Stimulated activated CD4-positive, alpha-beta T cell treated with anti-CD3 and anti-CD28 coated beads, TNF-alpha, amount 100 ng/mL, for 1 hour (primary cell): ENCODE measurements around the gene FAM25C.
"Not testable (repeated sequence)": the region's sequence is repeated elsewhere in the genome, so short reads cannot be mapped to it uniquely, and the experiment has no call there.

Experiments used
- DNase-seq, 3 donors: peaks; one replicate each; pipeline ENCODE4 v3.0.0-alpha.2; 2020; ENCODE audit warnings: low read depth in 3 of 3, low spot score in 1 of 3

The FAM25C gene

DNA sequence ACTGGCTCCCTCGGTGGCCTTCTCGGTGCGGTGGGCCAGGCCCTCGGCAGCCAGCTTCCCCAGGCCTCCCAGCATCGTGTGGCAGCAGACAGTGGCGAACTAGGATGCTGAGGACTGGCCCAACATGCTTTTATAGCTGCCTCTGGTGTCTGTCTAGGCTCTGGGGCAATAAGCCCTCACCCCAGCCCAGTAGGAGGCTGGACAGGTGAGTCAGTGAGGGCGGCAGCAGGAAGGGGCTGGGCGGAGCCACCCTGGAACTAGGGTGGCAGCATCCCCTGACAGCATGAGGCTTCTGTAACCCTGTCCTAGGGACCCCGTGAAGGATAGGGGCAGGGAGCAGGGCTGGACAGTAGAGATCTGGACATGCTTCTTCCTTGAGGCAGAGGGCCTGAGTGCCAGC lies at the start of gene FAM25C:
TSS of gene FAM25C (minus strand) at position 101 of the 400 bp plus-strand sequence. CDS start at position 75, 26 bp downstream.
- DNase-seq, result not testable (repeated sequence)

DNA sequence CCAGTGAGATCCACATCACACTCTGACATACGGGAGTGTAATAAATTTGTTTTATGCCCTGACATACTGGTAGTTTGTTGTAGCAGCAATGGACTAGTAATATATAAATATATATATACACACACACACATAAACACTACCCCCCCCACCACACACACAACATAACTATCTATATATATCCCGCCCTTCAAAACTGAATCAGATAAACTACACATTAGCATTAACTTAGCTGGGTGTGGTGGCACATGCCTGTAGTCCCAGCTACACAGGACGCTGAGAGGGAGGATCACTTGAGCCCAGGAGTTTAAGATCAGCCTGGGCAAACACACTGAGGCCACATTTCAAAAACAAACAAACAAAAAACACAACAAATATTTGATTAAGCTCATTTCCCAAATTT lies 45.0 kb upstream of the FAM25C start:
- DNase-seq, result not testable (repeated sequence)

DNA sequence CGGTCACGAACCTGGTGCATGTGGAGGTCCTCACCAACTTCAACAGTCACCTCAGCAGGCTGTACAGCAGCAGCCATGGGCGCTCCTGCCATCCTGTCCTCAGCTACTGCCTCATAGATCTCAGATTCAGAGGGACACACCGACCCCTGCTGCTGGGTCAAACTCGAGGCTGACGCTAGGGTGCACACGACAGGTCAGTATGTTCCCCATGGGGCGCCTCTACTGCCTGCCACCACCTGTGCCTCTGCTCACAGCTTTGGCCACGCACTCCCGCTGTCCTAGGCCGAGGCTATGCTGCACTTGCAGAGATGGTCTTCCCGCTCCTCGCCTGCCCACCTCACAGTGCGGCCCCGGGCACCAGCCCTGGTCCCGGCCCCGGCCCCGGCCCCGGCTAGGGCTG lies 31.8 kb upstream of the FAM25C start:
- DNase-seq, result not testable (repeated sequence)

DNA sequence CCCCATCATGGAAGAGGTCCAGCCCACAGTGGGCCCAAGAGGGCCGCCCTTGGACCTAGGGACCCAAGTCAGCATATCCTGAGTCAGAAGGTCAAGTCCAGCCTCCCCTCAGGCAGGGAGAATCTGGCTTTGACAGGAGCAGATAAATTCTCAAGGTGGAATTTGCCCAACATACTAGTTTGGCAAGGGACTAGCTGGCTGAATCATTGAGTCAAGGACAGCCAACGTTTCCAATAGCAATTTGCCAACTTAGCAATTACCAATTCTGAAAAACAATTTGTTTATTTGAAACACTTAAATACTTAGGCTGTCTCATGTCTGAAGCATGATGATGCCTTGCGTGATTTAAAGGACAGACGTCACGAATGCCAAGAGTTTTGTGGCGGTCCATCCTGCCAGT lies 2.7 kb upstream of the FAM25C start:
- not testable (repeated sequence) for DNase-seq

DNA sequence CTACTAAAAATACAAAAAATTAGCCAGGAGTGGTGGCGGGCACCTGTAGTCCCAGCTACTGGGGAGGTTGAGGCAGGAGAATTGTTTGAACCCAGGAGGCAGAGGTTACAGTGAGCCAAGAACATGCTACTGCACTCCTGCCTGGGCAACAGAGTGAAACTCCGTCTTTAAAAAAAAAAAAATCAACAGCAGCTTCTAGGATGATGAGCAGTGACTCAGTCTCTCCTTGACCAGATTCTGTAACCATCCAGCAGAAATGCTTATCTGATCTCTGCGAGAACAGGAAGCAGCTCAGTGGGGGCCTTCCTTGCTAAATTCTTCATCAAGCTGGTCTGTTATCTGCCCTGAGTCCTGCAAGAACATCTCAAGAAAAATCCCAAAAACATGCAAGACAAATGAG lies 5.5 kb downstream of the FAM25C start:
- DNase-seq, result not testable (repeated sequence)

DNA sequence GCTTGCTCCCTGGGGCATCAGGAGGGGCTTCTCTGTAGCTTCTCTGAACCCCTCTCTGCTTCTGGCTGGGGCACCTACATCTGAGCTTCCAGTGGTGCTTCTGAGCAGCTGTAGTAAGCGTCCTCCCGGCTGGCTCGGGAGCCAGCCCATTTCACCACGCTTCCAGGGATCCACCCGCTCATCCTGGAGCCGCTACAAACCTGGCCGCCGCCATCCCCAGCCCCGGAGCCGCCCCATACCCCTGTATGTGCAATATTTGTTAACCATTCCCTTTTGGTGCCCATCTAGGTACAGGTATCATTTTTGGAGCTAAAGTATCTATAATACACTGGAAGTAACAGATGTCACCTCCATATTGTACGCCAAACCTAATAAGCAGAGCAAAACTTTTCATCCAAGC lies 7.0 kb downstream of the FAM25C start:
- DNase-seq, result not testable (repeated sequence)

DNA sequence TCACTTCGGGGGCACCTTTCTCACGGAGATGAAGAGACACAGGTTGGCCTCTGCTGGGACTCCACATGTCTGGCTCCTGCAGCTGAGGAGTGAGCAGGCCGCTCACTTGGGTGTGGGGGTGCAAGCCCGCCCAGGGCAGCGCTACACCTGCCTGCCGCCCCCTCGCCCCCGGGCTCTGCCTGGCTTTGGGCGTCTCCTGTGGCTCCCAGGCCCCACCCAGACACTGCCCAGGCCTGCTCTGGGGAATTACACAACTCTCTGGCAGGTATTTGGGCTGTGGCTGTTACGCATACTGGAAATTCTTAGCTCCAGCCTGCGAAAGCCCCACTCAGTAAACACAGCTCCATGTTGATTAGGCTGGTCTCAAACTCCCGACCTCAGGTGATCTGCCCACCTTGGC lies 7.9 kb downstream of the FAM25C start:
- not testable (repeated sequence) for DNase-seq

DNA sequence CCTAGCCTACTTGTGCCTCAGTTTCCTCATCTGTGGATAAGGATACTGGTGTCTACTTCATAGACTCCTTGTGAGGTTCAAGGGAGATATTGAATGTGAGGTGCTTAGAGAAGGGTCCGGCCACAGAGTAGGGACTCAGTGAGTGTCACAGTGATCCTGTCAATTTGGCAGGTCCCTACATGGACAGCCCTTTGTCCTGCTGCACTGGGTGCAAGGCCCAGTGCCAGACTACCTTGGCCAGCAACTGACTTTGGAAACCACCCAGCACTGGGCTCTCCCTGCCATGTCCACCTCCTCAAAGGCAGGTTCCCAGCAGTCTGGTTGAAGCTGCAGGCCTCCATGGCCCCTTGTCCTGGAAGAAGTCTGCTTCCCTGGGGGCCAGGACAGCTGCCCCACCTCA lies 9.5 kb downstream of the FAM25C start:
- not testable (repeated sequence) for DNase-seq

DNA sequence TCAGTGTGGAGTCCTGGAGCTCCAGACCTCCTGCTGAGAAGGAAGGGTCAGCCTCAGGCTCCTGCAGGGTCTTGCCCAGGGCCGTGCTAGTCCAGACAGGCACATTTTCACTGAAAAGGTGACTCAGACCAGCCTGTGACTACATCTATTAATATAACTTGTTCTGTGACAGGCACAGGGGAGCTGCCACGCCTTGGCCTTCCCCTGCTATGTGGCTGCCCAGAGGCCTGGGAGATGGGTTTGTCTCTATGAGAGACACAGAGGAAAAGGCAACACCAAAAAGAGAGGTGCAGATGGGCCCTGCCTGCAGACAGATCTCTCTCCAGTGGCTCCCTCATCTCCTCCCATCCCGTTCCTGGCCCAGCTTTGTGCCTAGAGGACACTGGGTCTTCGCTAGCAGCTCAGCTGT lies 10.0 kb downstream of the FAM25C start:
- DNase-seq, result not testable (repeated sequence)

DNA sequence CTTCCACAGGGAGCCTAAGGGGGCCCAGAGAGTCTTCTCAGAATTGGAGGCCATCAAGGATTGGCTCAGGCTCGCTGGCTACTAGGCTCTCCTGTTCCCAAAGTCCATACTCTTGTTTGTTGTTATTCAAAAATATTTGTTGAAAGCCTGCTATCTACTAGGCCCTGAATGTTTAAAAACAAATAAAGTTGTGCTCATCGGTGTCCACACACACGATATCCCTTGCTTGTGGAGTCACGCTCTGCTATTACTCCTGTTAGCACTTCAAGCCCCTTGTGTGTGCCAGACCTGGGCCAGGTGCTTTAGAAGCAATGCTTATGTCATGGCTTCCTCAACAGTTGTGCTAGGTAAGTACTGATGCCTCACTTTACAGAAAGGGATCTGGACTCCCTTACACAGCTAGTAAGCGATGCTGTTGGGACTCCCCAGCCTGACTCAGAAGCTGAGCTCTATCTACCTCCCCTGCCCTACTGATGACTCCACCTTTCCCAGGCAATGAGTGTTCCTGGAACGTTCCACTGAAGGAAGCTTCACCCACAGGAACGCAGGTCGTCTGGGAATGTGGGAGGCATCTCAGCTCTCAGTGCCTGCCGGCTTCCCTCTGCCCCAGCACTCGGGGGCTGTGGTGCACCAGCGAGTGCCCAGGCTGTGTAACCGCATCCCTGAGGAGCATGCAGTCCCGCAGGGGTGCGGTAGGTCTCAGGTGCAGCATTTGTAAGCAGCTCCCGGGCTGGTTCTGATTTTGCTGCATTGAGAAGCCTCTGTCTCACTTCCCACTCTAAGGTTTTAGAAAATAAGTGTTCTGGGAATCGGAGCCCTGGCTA lies 10.7 kb downstream of the FAM25C start:
- not testable (repeated sequence) for DNase-seq

DNA sequence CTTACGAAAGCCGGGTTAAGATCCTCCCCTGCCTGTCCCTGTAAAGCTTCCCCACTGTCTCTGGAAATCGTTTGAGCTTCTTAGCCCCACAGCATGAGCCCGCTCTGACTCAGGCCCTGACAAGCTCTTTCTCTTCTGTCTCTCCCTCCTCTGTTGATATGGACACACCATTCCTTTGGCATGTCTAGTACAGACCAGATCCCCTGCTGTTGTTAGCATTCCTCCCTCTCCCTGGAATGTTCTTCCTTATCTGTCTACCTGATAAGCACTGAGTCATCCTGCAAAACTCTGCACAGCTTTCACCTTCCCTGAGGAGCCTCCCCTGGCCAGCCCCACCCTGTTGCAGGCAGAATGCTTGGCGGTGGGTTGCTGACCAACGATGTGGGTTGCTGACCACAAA lies 11.6 kb downstream of the FAM25C start:
- not testable (repeated sequence) for DNase-seq

DNA sequence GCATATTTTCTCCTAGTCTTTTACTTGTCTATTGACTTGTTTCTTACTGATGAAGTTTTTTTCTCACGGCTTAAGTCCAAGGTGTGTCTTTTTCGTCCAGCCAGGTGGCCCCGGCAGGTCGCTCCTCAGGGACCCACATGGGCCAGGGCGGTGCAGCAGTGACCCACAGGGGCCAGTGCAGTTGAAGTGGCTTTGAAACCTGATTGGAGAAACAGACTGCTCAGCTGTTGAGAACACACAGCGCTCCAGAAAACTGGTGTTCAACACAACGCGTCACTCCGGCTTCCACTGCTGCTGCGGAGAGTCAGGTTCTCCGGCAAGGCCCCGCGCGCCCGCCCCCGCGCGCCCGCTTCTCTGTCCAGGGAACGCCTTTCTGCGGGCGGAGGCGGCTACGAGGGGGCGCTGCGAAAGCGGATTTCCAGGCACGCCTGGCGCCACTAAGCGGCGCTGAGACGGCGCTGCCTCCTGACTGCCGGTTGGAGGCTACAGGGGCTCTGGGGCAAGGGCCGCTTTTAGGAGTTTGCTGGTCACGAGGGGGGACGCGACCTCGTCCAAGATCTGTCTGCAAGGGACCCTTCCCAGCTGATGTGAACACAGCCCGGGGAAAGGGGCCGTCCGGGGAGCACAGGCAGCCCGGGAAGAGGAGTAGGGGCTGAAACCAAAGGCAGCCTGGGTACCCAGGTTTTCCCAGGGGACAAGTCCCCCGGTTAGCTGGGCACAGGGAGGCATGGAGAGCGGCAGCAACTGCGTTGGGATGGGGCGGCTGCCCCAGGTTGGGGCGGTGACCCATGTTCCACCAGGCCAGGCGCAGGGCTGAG lies 13.0 kb downstream of the FAM25C start:
- DNase-seq, result not testable (repeated sequence)

DNA sequence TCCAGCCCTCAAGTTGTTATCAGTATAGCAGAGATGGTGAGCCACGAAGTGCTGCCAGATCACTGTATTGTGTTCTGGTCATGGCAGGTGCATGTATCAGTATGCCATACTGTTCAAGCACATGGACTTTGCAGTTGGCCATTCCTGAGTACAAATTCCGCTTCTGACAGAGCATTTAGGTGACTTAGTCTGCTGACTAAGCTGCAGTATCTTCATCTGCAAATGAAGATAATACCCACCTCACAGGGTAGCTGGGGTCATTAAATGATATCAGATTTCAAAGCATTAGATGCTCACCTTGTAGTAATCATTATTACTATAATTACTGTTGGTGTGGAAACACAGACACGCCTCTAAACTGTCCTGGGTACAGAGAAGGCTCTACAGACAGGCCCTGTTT lies 24.2 kb downstream of the FAM25C start:
- DNase-seq, result not testable (repeated sequence)

DNA sequence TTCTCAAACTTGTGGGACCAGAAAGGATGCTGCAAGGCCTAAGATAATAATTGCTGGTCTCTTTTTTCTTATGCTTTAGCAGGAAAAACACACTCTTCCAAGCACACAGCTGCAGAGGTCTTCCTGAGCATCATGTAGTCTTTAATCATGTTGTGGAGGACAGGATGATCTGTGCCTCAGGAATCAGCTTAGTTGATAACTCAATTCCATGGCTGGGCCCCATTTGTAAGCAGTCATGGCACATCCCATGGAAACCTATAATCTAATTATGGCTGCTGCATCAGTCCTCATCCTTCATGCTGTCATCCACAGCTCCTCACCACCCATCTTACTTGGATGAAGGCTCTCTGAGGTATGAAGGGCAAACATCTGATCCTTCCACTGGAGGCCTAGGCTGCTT lies 26.5 kb downstream of the FAM25C start:
- not testable (repeated sequence) for DNase-seq

DNA sequence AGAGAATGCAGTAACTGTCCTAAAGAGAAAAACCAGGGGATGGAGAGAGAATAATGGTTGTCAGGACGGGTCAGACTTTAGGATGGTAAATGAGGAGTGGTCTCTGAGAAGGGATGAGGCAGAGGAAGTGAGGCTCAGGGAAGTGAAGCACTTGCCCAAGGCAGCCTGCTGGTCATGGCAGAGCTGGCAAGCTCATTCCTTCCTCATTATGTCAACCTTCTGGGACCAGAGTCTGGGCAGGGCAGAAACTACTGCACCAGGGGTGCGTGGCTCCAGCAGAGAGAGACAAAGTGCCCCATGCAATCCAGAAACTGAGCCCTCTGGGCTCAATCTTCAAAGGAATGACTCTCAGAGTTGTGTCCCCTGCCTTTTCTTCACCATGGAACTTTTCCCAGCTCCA lies 27.5 kb downstream of the FAM25C start:
- not testable (repeated sequence) for DNase-seq

DNA sequence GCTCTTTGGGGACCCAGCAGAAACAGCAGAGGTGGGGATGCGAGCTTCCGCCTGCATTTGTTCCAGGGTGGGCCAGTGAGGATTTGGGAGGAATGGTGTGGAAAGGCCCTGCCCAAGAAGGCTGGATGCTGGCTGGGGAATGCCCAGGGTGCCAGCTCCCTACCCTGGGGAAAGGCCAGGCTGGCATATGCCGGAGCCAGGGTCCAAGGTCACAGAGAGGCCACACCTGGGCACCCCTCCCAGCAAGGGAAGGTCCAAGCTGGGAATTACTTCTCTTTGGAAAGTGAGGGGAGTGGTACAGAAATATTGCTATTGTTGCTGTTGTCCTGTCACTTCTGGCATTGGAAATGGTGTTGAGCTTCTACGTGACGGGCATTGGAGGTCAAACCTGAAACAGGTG lies 28.0 kb downstream of the FAM25C start:
- not testable (repeated sequence) for DNase-seq

DNA sequence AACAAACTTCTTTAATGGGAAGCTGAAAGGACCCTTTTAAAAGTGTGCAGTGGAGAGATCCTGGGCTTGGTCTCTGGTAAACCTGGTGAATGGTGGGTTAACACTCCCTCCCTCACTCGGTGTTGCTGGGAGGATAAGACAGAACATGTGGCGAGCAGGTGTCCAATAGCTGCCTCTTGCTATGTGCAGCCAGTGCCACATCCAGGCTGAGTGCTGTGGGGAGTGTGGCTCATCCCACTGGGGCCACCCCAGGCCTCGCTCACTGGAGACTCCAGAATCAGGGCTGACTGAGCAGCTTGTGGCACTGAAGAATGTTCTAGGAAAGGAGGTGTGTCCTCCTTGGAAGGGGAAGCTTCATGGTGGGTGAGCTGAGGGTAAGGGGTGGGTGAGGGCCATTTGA lies 29.5 kb downstream of the FAM25C start:
- not testable (repeated sequence) for DNase-seq

DNA sequence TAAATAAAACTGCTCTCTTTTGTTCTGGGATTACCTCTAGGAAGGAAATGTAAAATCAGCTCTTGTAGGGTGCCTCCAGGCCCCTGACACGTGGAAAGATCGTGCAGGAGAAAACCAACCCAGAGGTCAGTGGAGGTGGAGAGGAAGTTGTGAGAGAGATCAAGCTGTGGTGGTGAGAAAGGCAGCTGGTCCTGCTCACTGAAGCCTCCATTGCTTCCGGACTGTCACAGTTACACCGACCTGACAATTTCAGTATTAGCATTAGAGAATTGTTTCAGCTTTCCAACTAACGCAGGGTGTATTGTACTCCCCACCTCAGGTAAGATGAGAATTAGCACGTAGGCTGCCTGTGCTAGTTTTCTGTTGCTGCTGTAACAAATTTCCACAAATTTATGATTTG lies 30.6 kb downstream of the FAM25C start:
- DNase-seq, result not testable (repeated sequence)

DNA sequence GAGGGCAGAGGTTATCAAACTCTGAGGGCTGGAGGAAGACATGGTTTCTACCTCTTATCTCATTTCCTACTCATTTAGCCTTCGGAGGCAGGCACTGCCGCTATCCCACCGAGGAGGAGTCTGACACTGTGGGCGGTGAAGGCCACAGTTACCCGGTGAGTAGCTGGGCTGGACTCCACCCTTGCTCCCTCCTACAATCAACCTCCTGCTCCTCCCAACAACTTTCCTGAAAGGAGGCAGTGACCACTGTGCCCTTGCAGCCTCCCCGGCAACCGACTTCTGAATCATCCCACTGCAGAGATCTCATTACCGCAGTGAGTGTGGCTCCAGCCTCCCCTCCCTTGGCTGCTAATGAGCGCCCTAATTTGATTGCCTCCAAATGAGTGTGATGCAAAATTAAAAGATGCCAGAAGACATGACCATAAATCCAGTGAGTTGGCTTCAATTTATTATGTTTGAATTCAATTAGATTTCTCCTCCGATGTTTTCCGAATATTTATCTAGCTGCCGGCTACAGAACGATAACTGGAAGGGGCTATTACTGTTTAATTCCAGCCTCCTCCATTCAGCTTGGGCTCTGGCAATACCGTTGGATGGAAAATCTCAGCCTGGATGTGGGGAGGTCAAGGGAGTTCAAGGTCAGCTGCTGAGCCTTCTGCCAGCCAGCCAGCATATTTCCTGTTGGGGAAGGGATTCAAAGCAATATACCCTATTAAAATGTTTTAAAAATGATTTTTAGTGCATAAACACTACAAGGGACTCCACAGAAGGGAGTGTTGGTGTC lies 35.1 kb downstream of the FAM25C start:
- DNase-seq, result not testable (repeated sequence)

DNA sequence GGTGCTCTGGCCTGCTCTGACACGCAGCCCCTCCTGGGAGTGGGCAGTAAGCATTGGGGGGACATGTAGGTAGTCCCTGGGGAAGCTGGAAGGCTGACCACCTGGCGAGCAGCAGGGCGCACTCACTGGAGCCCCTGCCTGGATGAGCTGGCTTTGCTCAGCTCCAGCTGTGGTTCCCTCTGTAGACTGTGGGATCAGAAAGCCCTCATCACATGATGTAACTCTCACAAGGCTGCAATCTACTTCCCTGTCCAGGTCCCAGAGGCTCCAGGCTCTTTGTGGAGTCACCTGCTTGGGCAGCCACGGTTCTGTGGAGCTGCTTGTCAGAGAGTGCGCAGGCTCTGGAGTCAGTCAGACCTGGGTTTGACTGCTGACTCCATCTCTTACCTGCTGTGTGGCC lies 36.8 kb downstream of the FAM25C start:
- DNase-seq, result not testable (repeated sequence)

DNA sequence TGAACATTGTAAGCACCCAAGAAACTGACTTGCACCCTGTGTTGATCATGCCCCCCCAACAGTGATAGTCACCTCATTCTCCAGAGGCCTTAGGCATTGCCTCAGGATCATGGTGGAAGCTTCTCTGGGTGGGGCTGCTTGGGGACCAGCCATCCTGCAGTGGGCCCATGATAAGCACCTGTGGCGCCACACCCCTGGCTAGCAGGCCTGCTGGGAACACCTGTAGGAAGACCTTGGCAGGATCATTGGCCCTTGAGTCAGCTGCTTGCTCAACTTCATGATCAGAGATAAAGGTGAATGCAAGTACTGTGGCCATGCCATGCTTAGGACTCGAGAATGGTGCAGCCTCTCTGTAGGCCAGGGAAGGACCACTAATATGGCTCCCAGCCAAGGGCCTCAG lies 38.9 kb downstream of the FAM25C start:
- DNase-seq, result not testable (repeated sequence)
